ENCODE data around the gene LIPC.

DNA sequence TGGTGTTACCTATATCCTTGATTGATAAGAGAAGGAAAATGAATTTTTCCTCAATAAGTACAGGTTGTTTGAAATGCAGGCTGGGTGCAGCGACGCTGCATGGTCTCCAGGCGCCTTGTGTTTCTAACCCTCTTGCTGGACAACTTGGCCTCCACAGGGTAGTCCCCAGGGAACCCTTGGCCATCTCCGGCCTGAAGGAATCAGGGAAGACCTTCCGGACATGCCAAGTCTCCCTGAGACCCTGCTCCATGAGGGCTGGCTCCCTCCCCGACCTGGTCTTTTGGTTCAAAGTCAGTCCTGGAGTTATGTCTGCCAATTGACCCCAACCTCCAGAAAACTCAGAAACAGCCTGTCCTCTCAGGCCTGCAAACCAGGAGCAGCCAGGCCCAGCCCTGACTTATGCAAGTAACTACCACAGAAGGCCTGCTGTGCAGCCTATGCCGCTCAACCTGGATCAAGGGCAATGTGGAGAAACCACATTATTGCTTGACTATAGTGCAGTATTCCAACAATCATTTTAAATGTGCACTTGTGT, 98.3 kb downstream of the LIPC start:
- no peak for TF ChIP-seq CTCF (IDR thresholded peaks at IDR 0.05 in 4 of 5, conservative IDR thresholded peaks at IDR 0.05 in 1 of 5)
- no peak for TF ChIP-seq POLR2A (IDR thresholded peaks at IDR 0.05)
